HCT116 (cell line): ENCODE measurements around the gene SLC41A1.

Source experiments
- CTCF ChIP-seq, 3 experiments: fragments of 200-600 bp in 1 of 3; sonication (generic) in 1 of 3; IDR thresholded peaks in 2 of 3; conservative IDR thresholded peaks in 1 of 3; 2 replicates each; pipeline ENCODE4 v1.5.1; 2012 to 2017; ENCODE audit warnings: low read depth in 2 of 3, low read length in 2 of 3, antibody characterized with exemption in 1 of 3, borderline replicate concordance in 1 of 3, control low read depth in 1 of 3, mild to moderate bottlenecking in 1 of 3, mixed read lengths in 1 of 3, mixed run types in 1 of 3, moderate library complexity in 1 of 3; ENCODE audit not compliant: insufficient read depth in 1 of 3
- EZH2 ChIP-seq: fragments of 200-600 bp; sonication (generic); IDR thresholded peaks from 2 replicates; pipeline ENCODE4 v1.6.1; 2017; ENCODE audit warnings: antibody characterized with exemption, mixed run types
- EZH2phosphoT487 ChIP-seq: fragments of 200-600 bp; IDR thresholded peaks from 2 replicates; pipeline ENCODE4 v1.6.1; 2018; ENCODE audit warnings: antibody characterized with exemption, borderline replicate concordance
- JUND ChIP-seq: IDR thresholded peaks from 2 replicates; pipeline ENCODE4 v1.6.1; 2012
- POLR2A ChIP-seq: IDR thresholded peaks from 2 replicates; pipeline ENCODE4 v1.7.0; 2011; ENCODE audit warnings: borderline replicate concordance; ENCODE audit not compliant: insufficient read depth, insufficient read length; ENCODE audit errors: extremely low read depth
- POLR2AphosphoS5 ChIP-seq: IDR thresholded peaks from 2 replicates; pipeline ENCODE4 v1.6.1; 2011; ENCODE audit warnings: mild to moderate bottlenecking, low read depth, low read length, moderate library complexity
- REST ChIP-seq: IDR thresholded peaks from 2 replicates; pipeline ENCODE4 v1.6.1; 2012; ENCODE audit warnings: low read depth
- SIN3A ChIP-seq: IDR thresholded peaks from 2 replicates; pipeline ENCODE4 v1.6.1; 2012; ENCODE audit warnings: low read depth
- SP1 ChIP-seq: IDR thresholded peaks from 2 replicates; pipeline ENCODE4 v1.6.1; 2012; ENCODE audit warnings: low read depth
- TCF7L2 ChIP-seq: IDR thresholded peaks from 2 replicates; pipeline ENCODE4 v1.7.0; 2011; ENCODE audit warnings: borderline replicate concordance, inconsistent platforms; ENCODE audit not compliant: insufficient read depth, insufficient read length; ENCODE audit errors: extremely low read depth
- ZBTB33 ChIP-seq: IDR thresholded peaks from 2 replicates; pipeline ENCODE4 v1.6.1; 2011; ENCODE audit warnings: mild to moderate bottlenecking, low read length, moderate library complexity; ENCODE audit not compliant: insufficient replicate concordance; ENCODE audit errors: extremely low read depth
- ZFX ChIP-seq: fragments of 450-650 bp; IDR thresholded peaks from 2 replicates; pipeline ENCODE4 v1.6.1; 2017

- no peak for TF ChIP-seq CTCF (IDR thresholded peaks at IDR 0.05 in 2 of 3, conservative IDR thresholded peaks at IDR 0.05 in 1 of 3; ENCODE audit: borderline replicate concordance in 1 of 3, insufficient read depth in 1 of 3, low read depth in 2 of 3, low read length in 2 of 3)
- no peak for TF ChIP-seq POLR2A
- no peak for TF ChIP-seq SP1
- TF ChIP-seq EZH2phosphoT487: no peak
- no peak for TF ChIP-seq ZBTB33
- no peak for TF ChIP-seq POLR2AphosphoS5
- no peak for TF ChIP-seq ZFX
- TF ChIP-seq SIN3A: no peak
- no peak for TF ChIP-seq JUND
- no peak for TF ChIP-seq EZH2
- TF ChIP-seq TCF7L2: no peak
- no peak for TF ChIP-seq REST
Measured at GRCh38 chr1:205822397-205822796, 9.4 kb upstream of the SLC41A1 start.
